H1 (cell line): Measurements from ENCODE around the gene CPE. TPM values are rescaled to one million over a fixed set of nuclear protein-coding genes. Genes with fewer than 3 reads are reported as not detected.

Experiments
- CTCF ChIA-PET: fragments of 300-600 bp; sonication (Branson Sonifier 250); formaldehyde crosslinking; loops from one replicate; lab custom pipeline; 2021; ENCODE audit not compliant: partially characterized antibody; lab: Charles Lee
- POLR2A ChIA-PET: fragments of 300-600 bp; sonication (Branson Sonifier 250); formaldehyde crosslinking; loops from one replicate; lab custom pipeline; 2021; ENCODE audit warnings: inconsistent platforms; ENCODE audit not compliant: partially characterized antibody; lab: Charles Lee
- DNase-seq, 2 experiments: peaks; one replicate each; pipeline versions ENCODE4 v3.0.0 to v3.0.0-alpha.2; 2010 to 2022; ENCODE audit warnings: low spot score in 2 of 2, low read depth in 1 of 2, mixed read lengths in 1 of 2
- FAIRE-seq: peaks from 2 replicates; lab custom pipeline; 2011; peaks lifted over from hg19 to GRCh38; lab: Jason Lieb, UNC
- H2AFZ ChIP-seq: 2 replicates; pipeline ENCODE4 v1.8.1; 2012; ENCODE audit warnings: low read length, inconsistent platforms
- H2AK5ac ChIP-seq: 2 replicates; pipeline ENCODE4 v1.6.1; 2013; ENCODE audit warnings: low read depth, low read length
- H2BK120ac ChIP-seq: replicated peaks from 2 replicates; pipeline ENCODE3; 2013; ENCODE audit warnings: low read depth, low read length, inconsistent platforms
- H2BK12ac ChIP-seq: 2 replicates; pipeline ENCODE4 v1.6.1; 2013; ENCODE audit warnings: low read depth, low read length
- H2BK15ac ChIP-seq: 2 replicates; pipeline ENCODE4 v1.6.1; 2013; ENCODE audit warnings: low read length
- H2BK20ac ChIP-seq: 2 replicates; pipeline ENCODE4 v1.6.1; 2013; ENCODE audit warnings: low read length
- H2BK5ac ChIP-seq: 2 replicates; pipeline ENCODE4 v1.6.1; 2013; ENCODE audit warnings: low read depth, low read length
- H3K14ac ChIP-seq: 2 replicates; pipeline ENCODE4 v1.6.1; 2013; ENCODE audit warnings: inconsistent platforms; ENCODE audit not compliant: insufficient read length
- H3K18ac ChIP-seq: 2 replicates; pipeline ENCODE4 v1.6.1; 2013; ENCODE audit warnings: low read length; ENCODE audit errors: extremely low read depth
- H3K23ac ChIP-seq: 2 replicates; pipeline ENCODE4 v1.6.1; 2013; ENCODE audit warnings: inconsistent platforms; ENCODE audit not compliant: insufficient read length
- H3K23me2 ChIP-seq: 2 replicates; pipeline ENCODE4 v1.6.1; 2013; ENCODE audit warnings: low read depth, low read length
- H3K27ac ChIP-seq: 2 replicates; pipeline ENCODE4 v1.6.1; 2011; ENCODE audit warnings: low read depth, low read length, inconsistent platforms
- H3K27me3 ChIP-seq, 4 experiments: replicated peaks in 1 of 4; 1 replicate in 1 of 4; 2 replicates in 3 of 4; pipeline versions ENCODE4 v1.6.1 to v1.8.1; 2011 to 2013; ENCODE audit warnings: low read length in 3 of 4, mild to moderate bottlenecking in 3 of 4, inconsistent platforms in 2 of 4, mixed read lengths in 2 of 4, moderate library complexity in 1 of 4; ENCODE audit not compliant: control insufficient read depth in 3 of 4, insufficient read depth in 3 of 4; ENCODE audit errors: extremely low read depth in 1 of 4
- H3K36me3 ChIP-seq, 4 experiments: 2 replicates each; pipeline versions ENCODE4 v1.6.1 to v1.8.1; 2011 to 2013; ENCODE audit warnings: mild to moderate bottlenecking in 4 of 4, low read length in 3 of 4, moderate library complexity in 2 of 4, control low read depth in 1 of 4, inconsistent platforms in 1 of 4; ENCODE audit not compliant: insufficient read depth in 4 of 4, control insufficient read depth in 2 of 4
- H3K4ac ChIP-seq: replicated peaks from 2 replicates; pipeline ENCODE3; 2013; ENCODE audit warnings: low read length, low read depth, mixed read lengths, inconsistent platforms; ENCODE audit not compliant: insufficient read length
- H3K4me1 ChIP-seq, 4 experiments: replicated peaks in 1 of 4; 1 replicate in 1 of 4; 2 replicates in 3 of 4; pipeline versions ENCODE4 v1.6.1 to v1.8.1; 2011 to 2013; ENCODE audit warnings: low read length in 3 of 4, inconsistent platforms in 2 of 4, mixed read lengths in 1 of 4; ENCODE audit not compliant: insufficient read depth in 4 of 4, control insufficient read depth in 3 of 4
- H3K4me2 ChIP-seq, 2 experiments: 2 replicates each; pipeline versions ENCODE4 v1.6.1 to v1.8.1; 2011 to 2013; ENCODE audit warnings: low read depth in 2 of 2, low read length in 2 of 2, control low read depth in 1 of 2, inconsistent platforms in 1 of 2, mild to moderate bottlenecking in 1 of 2; ENCODE audit not compliant: insufficient read depth in 1 of 2
- H3K4me3 ChIP-seq, 4 experiments: fragments of 200-600, 300-600 bp in 1 of 4; sonication (generic), shearing (Covaris generic), sonication (Bioruptor Twin) in 1 of 4; 2 replicates each; pipeline versions ENCODE4 v1.5.1 to v1.8.1; 2011 to 2016; ENCODE audit warnings: low read length in 4 of 4, low read depth in 3 of 4, control low read depth in 2 of 4, inconsistent platforms in 2 of 4, mild to moderate bottlenecking in 2 of 4, mixed read lengths in 1 of 4, moderate library complexity in 1 of 4; ENCODE audit not compliant: insufficient read depth in 2 of 4; ENCODE audit errors: extremely low read depth in 1 of 4
- H3K56ac ChIP-seq: replicated peaks from 2 replicates; pipeline ENCODE3; 2013; ENCODE audit warnings: low read depth, mild to moderate bottlenecking, mixed read lengths, low read length, inconsistent platforms; ENCODE audit not compliant: insufficient read length
- H3K79me1 ChIP-seq: 2 replicates; pipeline ENCODE4 v1.6.1; 2013; ENCODE audit warnings: low read depth, low read length, control low read depth
- H3K79me2 ChIP-seq, 2 experiments: 2 replicates each; pipeline versions ENCODE4 v1.6.1 to v1.8.1; 2012 to 2013; ENCODE audit warnings: low read length in 2 of 2, mild to moderate bottlenecking in 2 of 2, inconsistent platforms in 1 of 2; ENCODE audit not compliant: insufficient read depth in 2 of 2, control insufficient read depth in 1 of 2
- H3K9ac ChIP-seq, 4 experiments: replicated peaks in 1 of 4; 1 replicate in 1 of 4; 2 replicates in 3 of 4; pipeline versions ENCODE4 v1.6.1 to v1.8.1; 2011 to 2013; ENCODE audit warnings: low read depth in 3 of 4, low read length in 3 of 4, control low read depth in 2 of 4, mild to moderate bottlenecking in 2 of 4, moderate library complexity in 2 of 4, inconsistent platforms in 1 of 4; ENCODE audit errors: extremely low read depth in 1 of 4
- H3K9me3 ChIP-seq, 2 experiments: 2 replicates each; pipeline versions ENCODE4 v1.6.1 to v1.8.1; 2012 to 2013; ENCODE audit warnings: mild to moderate bottlenecking in 2 of 2, moderate library complexity in 2 of 2, control low read depth in 1 of 2, inconsistent platforms in 1 of 2, low read depth in 1 of 2, low read length in 1 of 2, mixed read lengths in 1 of 2; ENCODE audit not compliant: insufficient read depth in 2 of 2
- H4K20me1 ChIP-seq, 2 experiments: replicated peaks in 1 of 2; 2 replicates each; pipeline versions ENCODE3 to v1.8.1; 2011 to 2013; ENCODE audit warnings: inconsistent platforms in 2 of 2, low read length in 2 of 2, mild to moderate bottlenecking in 1 of 2; ENCODE audit not compliant: insufficient read depth in 2 of 2, control insufficient read depth in 1 of 2
- H4K5ac ChIP-seq: 2 replicates; pipeline ENCODE4 v1.6.1; 2013; ENCODE audit warnings: low read length, low read depth, mixed read lengths, inconsistent platforms; ENCODE audit not compliant: insufficient read length
- H4K8ac ChIP-seq: 2 replicates; pipeline ENCODE4 v1.8.0; 2013; ENCODE audit warnings: mild to moderate bottlenecking, moderate library complexity, low read length, inconsistent platforms; ENCODE audit not compliant: insufficient read depth; ENCODE audit errors: extremely low read depth
- H4K91ac ChIP-seq: replicated peaks from 2 replicates; pipeline ENCODE3; 2013; ENCODE audit warnings: low read length, mixed read lengths, inconsistent platforms; ENCODE audit not compliant: insufficient read length
- CTCF ChIP-seq, 3 experiments: IDR thresholded peaks; 1 replicate in 2 of 3; 2 replicates in 1 of 3; pipeline versions ENCODE4 v1.5.1 to v1.6.1; 2011; ENCODE audit warnings: low read length in 3 of 3, mild to moderate bottlenecking in 3 of 3, inconsistent platforms in 2 of 3, low read depth in 1 of 3, moderate library complexity in 1 of 3; ENCODE audit not compliant: insufficient read depth in 1 of 3; ENCODE audit errors: control extremely low read depth in 1 of 3
- POU5F1 ChIP-seq: IDR thresholded peaks from 2 replicates; pipeline ENCODE4 v1.6.1; 2011; ENCODE audit warnings: low read depth, mild to moderate bottlenecking, low read length, moderate library complexity
- SRF ChIP-seq: IDR thresholded peaks from 2 replicates; pipeline ENCODE4 v1.6.1; 2011; ENCODE audit warnings: mild to moderate bottlenecking, low read depth, low read length, moderate library complexity
- ZNF274 ChIP-seq: IDR thresholded peaks from 2 replicates; pipeline ENCODE4 v1.7.0; 2012; ENCODE audit warnings: low read length, borderline replicate concordance; ENCODE audit errors: extremely low read depth
- WGBS, 2 experiments: shearing (Covaris generic) in 1 of 2; methylation state at CpG; one replicate each; pipeline versions ENCODE4 v1.1.6 to v1.1.7; 2013 to 2015; ENCODE audit warnings: low lambda C conversion rate in 2 of 2, mixed read lengths in 2 of 2, inconsistent platforms in 1 of 2, low coverage in 1 of 2, missing lambda C conversion rate in 1 of 2; ENCODE audit not compliant: insufficient replicate concordance in 2 of 2, insufficient coverage in 1 of 2, insufficient read length in 1 of 2; ENCODE audit errors: extremely low coverage in 1 of 2, missing lambda C conversion rate in 1 of 2; 5-methylcytosine and 5-hydroxymethylcytosine counted together
- polyA plus RNA-seq, 7 experiments: library from polyadenylated mRNA; depleted of rRNA in 3 of 7; stranded (reverse) in 5 of 7; unstranded in 2 of 7; fragments of >200 nt in 5 of 7; fragments of 200-250 nt in 2 of 7; gene quantifications; 1 replicate in 5 of 7; 2 replicates in 1 of 7; 4 replicates in 1 of 7; pipeline versions ENCODE4 v1.2.1 to v1.2.3, GENCODE V29; 2011 to 2013; ENCODE audit warnings: missing spikeins in 2 of 7, mixed read lengths in 2 of 7
- total RNA-seq: library from RNA; stranded (reverse); fragmentation: NEBNext Ultra II Directional; extraction: Animal tissue kit (Norgen Biotek cat#: 25700); gene quantifications from 2 replicates; pipeline ENCODE4 v1.2.1, GENCODE V29; 2021

Gene CPE
- total and polyA plus RNA-seq, 2 of the 8 experiments (the other 6 are each of a cell fraction or from before 2014, with no cell fraction given): 9.4 to 10.2 TPM

DNA sequence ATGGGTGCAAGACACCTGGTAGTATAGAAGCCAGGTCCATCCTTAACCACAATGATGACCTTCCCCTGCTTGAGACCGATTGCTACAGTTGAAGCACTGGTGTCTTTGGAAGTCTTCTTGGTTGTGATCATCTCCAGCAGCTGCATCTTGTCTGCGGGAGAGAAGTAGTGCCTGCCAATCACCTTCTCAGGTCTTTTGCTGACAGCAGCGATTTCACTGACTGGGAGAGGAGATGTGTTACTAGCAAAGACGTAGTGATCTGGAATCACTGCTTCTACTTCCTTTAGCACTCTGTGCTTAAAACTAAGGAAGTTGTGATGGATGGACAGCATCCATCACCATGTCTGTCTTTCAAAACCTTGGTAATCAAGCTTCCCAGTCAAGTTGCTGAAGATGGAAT lies 25.9 kb downstream of the CPE start:
- 89% methylated on average over 4 of the region's 4 CpGs; no CpG with 5 or more reads in 1 of the 2 experiments for WGBS, 2 experiments
- H2BK120ac ChIP-seq: no peak overlapping the region
- no peak overlapping the region for H4K5ac ChIP-seq
- no peak for DNase-seq
- H3K23ac ChIP-seq: no peak overlapping the region
- H3K27me3 ChIP-seq: peaks cover 0 to 1% (median 0%) of the 10 kb centered on the region in 4 experiments; a peak in 1 of 7 replicates
- no peak overlapping the region for H2BK15ac ChIP-seq
- no peak overlapping the region for H3K14ac ChIP-seq
- no peak overlapping the region for H2AFZ ChIP-seq
- no peaks in the 10 kb centered on the region for H3K79me2 ChIP-seq
- H3K4me1 ChIP-seq: no peaks in the 10 kb centered on the region; a peak in 1 of 7 replicates
- no peak overlapping the region for H3K4ac ChIP-seq
- no peak overlapping the region for H3K9ac ChIP-seq
- no peaks in the 10 kb centered on the region for H3K79me1 ChIP-seq
- no peak overlapping the region for H3K56ac ChIP-seq
- H3K36me3 ChIP-seq: no peaks in the 10 kb centered on the region
- H3K27ac ChIP-seq: no peak overlapping the region
- no peak for FAIRE-seq
- no peak overlapping the region for H4K91ac ChIP-seq
- no peak overlapping the region for H3K4me2 ChIP-seq
- no peaks in the 10 kb centered on the region for H3K9me3 ChIP-seq
- H3K18ac ChIP-seq: no peak overlapping the region
- ChIA-PET CTCF (interaction anchor here (0.7 to 1.3 kb wide), 4 partner anchors 8 to 274 kb away, joined by 3 to 7 read pairs (median 5); no protein-coding TSS in a partner anchor), POLR2A (no interaction called here)
- no peaks in the 10 kb centered on the region for H3K23me2 ChIP-seq
- H2BK20ac ChIP-seq: no peak overlapping the region
- no peak overlapping the region for H4K8ac ChIP-seq
- no peak overlapping the region for H3K4me3 ChIP-seq
- no peak overlapping the region for H2BK12ac ChIP-seq
- no peak overlapping the region for H2AK5ac ChIP-seq
- no peaks in the 10 kb centered on the region for H4K20me1 ChIP-seq
- H2BK5ac ChIP-seq: no peak overlapping the region
- TF ChIP-seq CTCF (IDR thresholded peaks at IDR 0.05; ENCODE audit: control extremely low read depth in 1 of 3, insufficient read depth in 1 of 3, low read depth in 1 of 3, low read length in 3 of 3) (no peak), POU5F1 (no peak), ZNF274 (no peak), SRF (no peak)
